ENCODE measurements around the gene PDIA5.

DNA sequence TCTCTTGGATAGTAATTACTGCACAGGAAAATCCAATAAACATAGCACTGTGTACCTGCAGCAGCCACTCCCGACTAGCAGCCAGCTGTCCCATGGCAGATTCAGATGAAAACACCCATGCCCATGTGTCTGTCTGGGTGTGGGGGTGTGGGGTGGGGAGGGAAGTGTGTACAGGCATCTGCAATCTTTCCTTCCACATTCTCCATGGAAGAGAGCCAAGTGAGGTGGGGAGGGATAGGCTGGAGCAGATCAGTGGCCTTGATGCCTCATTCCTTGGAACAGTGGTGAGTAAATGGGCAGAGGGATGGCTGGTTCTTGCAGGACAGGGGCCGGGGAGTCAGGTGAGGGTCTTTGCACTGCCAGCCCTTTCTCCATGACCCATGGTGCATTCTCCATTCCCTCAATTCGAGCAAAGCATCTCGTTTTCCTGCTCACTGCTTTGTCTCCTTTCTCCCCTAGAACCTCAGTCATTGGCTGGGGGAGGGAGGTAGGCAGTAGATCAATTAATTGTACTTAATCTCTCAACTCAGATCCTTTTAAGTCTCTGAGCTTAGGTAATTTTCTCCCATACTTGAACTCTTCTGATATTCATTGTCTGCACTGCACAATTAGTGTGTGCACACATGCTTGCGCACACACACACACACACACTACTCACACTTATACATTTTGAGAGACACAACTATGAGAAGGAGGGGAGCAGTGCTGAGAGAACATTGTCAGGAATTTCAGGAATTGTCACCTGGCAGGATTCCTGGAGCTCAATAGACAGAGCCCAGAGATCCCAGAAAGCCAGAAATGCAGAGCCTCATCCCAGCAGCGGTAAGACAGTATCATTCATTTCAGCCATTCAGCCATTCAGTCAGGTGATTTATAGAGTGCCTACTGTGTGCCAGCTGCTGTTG is 31.9 kb downstream of the PDIA5 start:
- TF ChIP-seq, protein P1, sequence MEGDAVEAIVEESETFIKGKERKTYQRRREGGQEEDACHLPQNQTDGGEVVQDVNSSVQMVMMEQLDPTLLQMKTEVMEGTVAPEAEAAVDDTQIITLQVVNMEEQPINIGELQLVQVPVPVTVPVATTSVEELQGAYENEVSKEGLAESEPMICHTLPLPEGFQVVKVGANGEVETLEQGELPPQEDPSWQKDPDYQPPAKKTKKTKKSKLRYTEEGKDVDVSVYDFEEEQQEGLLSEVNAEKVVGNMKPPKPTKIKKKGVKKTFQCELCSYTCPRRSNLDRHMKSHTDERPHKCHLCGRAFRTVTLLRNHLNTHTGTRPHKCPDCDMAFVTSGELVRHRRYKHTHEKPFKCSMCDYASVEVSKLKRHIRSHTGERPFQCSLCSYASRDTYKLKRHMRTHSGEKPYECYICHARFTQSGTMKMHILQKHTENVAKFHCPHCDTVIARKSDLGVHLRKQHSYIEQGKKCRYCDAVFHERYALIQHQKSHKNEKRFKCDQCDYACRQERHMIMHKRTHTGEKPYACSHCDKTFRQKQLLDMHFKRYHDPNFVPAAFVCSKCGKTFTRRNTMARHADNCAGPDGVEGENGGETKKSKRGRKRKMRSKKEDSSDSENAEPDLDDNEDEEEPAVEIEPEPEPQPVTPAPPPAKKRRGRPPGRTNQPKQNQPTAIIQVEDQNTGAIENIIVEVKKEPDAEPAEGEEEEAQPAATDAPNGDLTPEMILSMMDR (conservative IDR thresholded peaks at IDR 0.05; ENCODE audit: low read length): no peak
- TF ChIP-seq EZH2phosphoT487 (IDR thresholded peaks at IDR 0.05; ENCODE audit: borderline replicate concordance): no peak

All from Loucy (cell line).